BJ (cell line): Measurements from ENCODE around the gene SNX33. TPM values are rescaled to one million over a fixed set of nuclear protein-coding genes. Genes with fewer than 3 reads are reported as not detected.
"Not testable (repeated sequence)": the region's sequence is repeated elsewhere in the genome, so short reads cannot be mapped to it uniquely, and the experiment has no call there.

Experiments
- CTCF ChIA-PET: fragments of 350-600 bp; formaldehyde crosslinking; extraction: SDS; loops from one replicate; lab custom pipeline; 2021; ENCODE audit warnings: antibody characterized with exemption, inconsistent platforms; lab: Yijun Ruan, JAX
- POLR2A ChIA-PET: fragments of 300-600 bp; sonication (Branson Sonifier 250); formaldehyde crosslinking; extraction: SDS; loops from one replicate; lab custom pipeline; 2021; ENCODE audit warnings: antibody characterized with exemption; lab: Charles Lee
- DNase-seq: peaks from one replicate; pipeline ENCODE4 v3.0.0-alpha.2; 2011; ENCODE audit warnings: low read depth
- H3K27me3 ChIP-seq: 2 replicates; pipeline ENCODE4 v1.6.0; 2011; ENCODE audit warnings: low read length; ENCODE audit not compliant: control insufficient read depth, insufficient read depth
- H3K36me3 ChIP-seq: 2 replicates; pipeline ENCODE4 v1.5.1; 2011; ENCODE audit warnings: low read length; ENCODE audit not compliant: control insufficient read depth, insufficient read depth
- H3K4me3 ChIP-seq: 2 replicates; pipeline ENCODE4 v1.5.1; 2011; ENCODE audit warnings: low read depth, mild to moderate bottlenecking, control low read depth, low read length
- polyA plus RNA-seq: library from polyadenylated mRNA; depleted of rRNA; stranded (reverse); fragments of >200 nt; gene quantifications from 2 replicates; pipeline ENCODE4 v1.2.3, GENCODE V29; 2011
- TF ChIP-seq, protein P1 (sequence below): IDR thresholded peaks from 2 replicates; pipeline ENCODE4 v1.5.1; 2011; ENCODE audit warnings: low read depth, mild to moderate bottlenecking, control low read depth, inconsistent platforms, low read length, moderate library complexity; ENCODE audit not compliant: insufficient read depth

SNX33 gene
- polyA plus RNA-seq, 1 experiment, result 23.5 TPM

DNA sequence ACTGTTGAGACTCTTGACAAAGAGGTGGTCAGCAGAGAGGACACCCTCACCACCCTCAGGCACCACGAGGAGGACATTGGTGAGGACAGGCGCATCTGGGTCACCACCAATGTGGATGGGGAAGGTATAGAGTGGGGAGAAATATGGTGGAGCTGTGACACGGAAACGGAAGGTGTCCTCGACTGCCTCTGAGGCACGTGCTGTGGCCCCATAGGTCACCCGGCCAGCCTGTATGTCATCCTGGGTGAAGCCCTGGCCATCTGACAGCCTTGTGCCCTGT, 40.5 kb downstream of the SNX33 start:
- ChIA-PET POLR2A (no interaction called here), CTCF (interaction anchor here (1.3 to 1.8 kb wide), 2 partner anchors 12 to 114 kb away, joined by 3 to 9 read pairs; no protein-coding TSS in a partner anchor)
- DNase-seq, result no peak
- no peak overlapping the region for H3K4me3 ChIP-seq
- no peaks in the 10 kb centered on the region for H3K27me3 ChIP-seq
- H3K36me3 ChIP-seq, result peaks cover 30% of the 10 kb centered on the region
- TF ChIP-seq, protein P1, sequence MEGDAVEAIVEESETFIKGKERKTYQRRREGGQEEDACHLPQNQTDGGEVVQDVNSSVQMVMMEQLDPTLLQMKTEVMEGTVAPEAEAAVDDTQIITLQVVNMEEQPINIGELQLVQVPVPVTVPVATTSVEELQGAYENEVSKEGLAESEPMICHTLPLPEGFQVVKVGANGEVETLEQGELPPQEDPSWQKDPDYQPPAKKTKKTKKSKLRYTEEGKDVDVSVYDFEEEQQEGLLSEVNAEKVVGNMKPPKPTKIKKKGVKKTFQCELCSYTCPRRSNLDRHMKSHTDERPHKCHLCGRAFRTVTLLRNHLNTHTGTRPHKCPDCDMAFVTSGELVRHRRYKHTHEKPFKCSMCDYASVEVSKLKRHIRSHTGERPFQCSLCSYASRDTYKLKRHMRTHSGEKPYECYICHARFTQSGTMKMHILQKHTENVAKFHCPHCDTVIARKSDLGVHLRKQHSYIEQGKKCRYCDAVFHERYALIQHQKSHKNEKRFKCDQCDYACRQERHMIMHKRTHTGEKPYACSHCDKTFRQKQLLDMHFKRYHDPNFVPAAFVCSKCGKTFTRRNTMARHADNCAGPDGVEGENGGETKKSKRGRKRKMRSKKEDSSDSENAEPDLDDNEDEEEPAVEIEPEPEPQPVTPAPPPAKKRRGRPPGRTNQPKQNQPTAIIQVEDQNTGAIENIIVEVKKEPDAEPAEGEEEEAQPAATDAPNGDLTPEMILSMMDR, result no peak

GRCh38 chr15:75688831-75689230, 41.1 kb downstream of the SNX33 start:
- POLR2A ChIA-PET, result no interaction called here
- no peaks in the 10 kb centered on the region for H3K27me3 ChIP-seq
- peaks cover 30% of the 10 kb centered on the region for H3K36me3 ChIP-seq
- CTCF ChIA-PET, result interaction anchor here (1.3 to 1.8 kb wide), 2 partner anchors 12 to 113 kb away, joined by 3 to 9 read pairs; no protein-coding TSS in a partner anchor
- TF ChIP-seq, protein P1, result no peak
- H3K4me3 ChIP-seq, result no peak overlapping the region
- no peak for DNase-seq

- CTCF ChIA-PET, POLR2A ChIA-PET, DNase-seq: not testable (repeated sequence)
Observed at GRCh38 chr15:75689429-75689828, 41.7 kb downstream of the SNX33 start.

GRCh38 chr15:75692311-75692710, 44.6 kb downstream of the SNX33 start:
- CTCF ChIA-PET, result interaction anchor here (1.0 to 3.0 kb wide), 2 partner anchors 40 to 110 kb away, joined by 3 to 23 read pairs; no protein-coding TSS in a partner anchor
- POLR2A ChIA-PET, H3K4me3 ChIP-seq, H3K27me3 ChIP-seq, DNase-seq: not testable (repeated sequence)
- H3K36me3 ChIP-seq, result peaks cover 18% of the 10 kb centered on the region

More at GRCh38 chr15:75689429-75689828, 41.7 kb downstream of the SNX33 start:
- H3K36me3 ChIP-seq, result peaks cover 26% of the 10 kb centered on the region
- not testable (repeated sequence) for H3K27me3 ChIP-seq, H3K4me3 ChIP-seq

DNA sequence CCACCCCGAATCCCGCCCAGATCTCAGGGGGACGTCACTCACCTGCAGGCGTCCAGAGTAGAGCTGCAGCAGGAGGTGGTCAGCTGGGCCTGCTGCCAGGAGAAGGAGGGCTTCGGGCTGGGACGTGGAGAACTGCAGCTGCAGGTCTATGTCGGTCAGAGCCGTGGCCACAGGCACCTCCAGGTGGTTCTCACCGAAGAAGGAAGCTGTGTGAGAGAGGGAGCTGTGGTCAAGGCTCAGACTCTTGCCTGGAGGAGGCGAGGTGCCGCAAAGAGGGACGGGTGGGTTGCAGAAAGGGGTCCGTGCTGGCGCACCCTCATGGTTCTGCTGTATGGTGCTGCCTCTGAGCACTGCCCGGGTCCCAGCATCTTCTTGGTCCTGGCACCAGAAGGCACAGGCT, 45.3 kb downstream of the SNX33 start:
- H3K27me3 ChIP-seq, DNase-seq, POLR2A ChIA-PET, H3K4me3 ChIP-seq: not testable (repeated sequence)
- peaks cover 14% of the 10 kb centered on the region for H3K36me3 ChIP-seq
- CTCF ChIA-PET, result interaction anchor here (0.7 to 3.0 kb wide), 5 partner anchors 11 to 109 kb away, joined by 3 to 23 read pairs (median 4); no protein-coding TSS in a partner anchor

- CTCF ChIA-PET, result interaction anchor here (0.6 to 3.0 kb wide), 16 partner anchors 8 to 237 kb away, joined by 3 to 23 read pairs (median 4); a partner anchor contains a TSS
- Histone ChIP-seq H3K27me3 (no peaks in the 10 kb centered on the region), H3K4me3 (no peak overlapping the region), H3K36me3 (peaks cover 9% of the 10 kb centered on the region)
- TF ChIP-seq, protein P1, result no peak
- no peak for DNase-seq
- POLR2A ChIA-PET, result no interaction called here
Observed at GRCh38 chr15:75693501-75694240, 46.0 kb downstream of the SNX33 start.
